GM23338 (cell line): ENCODE measurements around the gene EIF4G3.

ENCODE experiments used
- EZH2phosphoT487 ChIP-seq: fragments of 200-600 bp; sonication (generic); IDR thresholded peaks from one replicate; pipeline ENCODE4 v1.8.1; 2018; ENCODE audit warnings: antibody characterized with exemption; ENCODE audit not compliant: unreplicated experiment
- POLR2AphosphoS5 ChIP-seq: IDR thresholded peaks from 2 replicates; pipeline ENCODE4 v1.6.1; 2016; ENCODE audit warnings: antibody characterized with exemption, low read depth
- REST ChIP-seq: IDR thresholded peaks from one replicate; pipeline ENCODE4 v1.6.1; 2018; ENCODE audit warnings: antibody characterized with exemption; ENCODE audit not compliant: unreplicated experiment
- TF ChIP-seq, protein P1 (sequence below), 2 experiments: fragments of 200-600 bp in 1 of 2; sonication (generic) in 1 of 2; conservative IDR thresholded peaks; 2 replicates each; pipeline versions ENCODE4 v1.5.1 to v1.6.1; 2016 to 2017; ENCODE audit warnings: antibody characterized with exemption in 2 of 2, low read depth in 2 of 2, mild to moderate bottlenecking in 2 of 2, moderate library complexity in 1 of 2

DNA sequence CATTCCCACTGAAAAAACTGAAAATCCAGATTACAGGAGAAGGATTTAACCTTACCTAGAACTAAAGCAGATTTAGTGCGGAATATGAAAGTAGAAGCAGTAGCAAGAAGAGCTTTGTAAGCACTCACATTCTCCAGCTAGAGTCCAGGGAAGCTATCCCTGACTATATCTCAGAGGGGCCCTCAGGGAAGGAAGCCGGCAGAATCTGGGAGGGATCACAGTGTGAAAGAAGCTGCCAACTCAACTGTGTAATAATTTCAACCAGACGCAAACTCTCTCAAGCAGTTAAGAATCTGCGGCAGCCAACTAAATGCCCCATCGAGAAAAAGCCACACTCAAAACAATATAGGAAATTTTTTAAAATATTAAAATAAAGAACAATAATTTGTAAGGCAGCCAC lies 163.8 kb downstream of the EIF4G3 start:
- no peak for TF ChIP-seq EZH2phosphoT487
- TF ChIP-seq, protein P1, sequence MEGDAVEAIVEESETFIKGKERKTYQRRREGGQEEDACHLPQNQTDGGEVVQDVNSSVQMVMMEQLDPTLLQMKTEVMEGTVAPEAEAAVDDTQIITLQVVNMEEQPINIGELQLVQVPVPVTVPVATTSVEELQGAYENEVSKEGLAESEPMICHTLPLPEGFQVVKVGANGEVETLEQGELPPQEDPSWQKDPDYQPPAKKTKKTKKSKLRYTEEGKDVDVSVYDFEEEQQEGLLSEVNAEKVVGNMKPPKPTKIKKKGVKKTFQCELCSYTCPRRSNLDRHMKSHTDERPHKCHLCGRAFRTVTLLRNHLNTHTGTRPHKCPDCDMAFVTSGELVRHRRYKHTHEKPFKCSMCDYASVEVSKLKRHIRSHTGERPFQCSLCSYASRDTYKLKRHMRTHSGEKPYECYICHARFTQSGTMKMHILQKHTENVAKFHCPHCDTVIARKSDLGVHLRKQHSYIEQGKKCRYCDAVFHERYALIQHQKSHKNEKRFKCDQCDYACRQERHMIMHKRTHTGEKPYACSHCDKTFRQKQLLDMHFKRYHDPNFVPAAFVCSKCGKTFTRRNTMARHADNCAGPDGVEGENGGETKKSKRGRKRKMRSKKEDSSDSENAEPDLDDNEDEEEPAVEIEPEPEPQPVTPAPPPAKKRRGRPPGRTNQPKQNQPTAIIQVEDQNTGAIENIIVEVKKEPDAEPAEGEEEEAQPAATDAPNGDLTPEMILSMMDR (conservative IDR thresholded peaks at IDR 0.05; ENCODE audit: low read depth in 2 of 2): no peak
- no peak for TF ChIP-seq POLR2AphosphoS5
- TF ChIP-seq REST: no peak
